HEK293 (cell line): ENCODE data around the gene CNP.

Experiments
- EGR2 ChIP-seq: fragments of 450-650 bp; formaldehyde crosslinking; IDR thresholded peaks from 2 replicates; pipeline ENCODE4 v1.5.1; 2016; ENCODE audit warnings: low read depth, missing biosample characterization, missing genetic modification characterization
- KLF10 ChIP-seq: fragments of 450-650 bp; IDR thresholded peaks from 2 replicates; pipeline ENCODE4 v1.5.1; 2018; ENCODE audit warnings: missing biosample characterization, mild to moderate bottlenecking, missing genetic modification characterization
- MEIS1 ChIP-seq: sonication (generic); formaldehyde crosslinking; IDR thresholded peaks from 2 replicates; pipeline ENCODE4 v1.8.1; 2022; ENCODE audit warnings: missing genetic modification reagents, mild to moderate bottlenecking, borderline replicate concordance
- PATZ1 ChIP-seq: fragments of 450-650 bp; formaldehyde crosslinking; IDR thresholded peaks from 2 replicates; pipeline ENCODE4 v1.5.1; 2016; ENCODE audit warnings: missing biosample characterization, missing genetic modification characterization
- PRDM4 ChIP-seq: fragments of 450-650 bp; formaldehyde crosslinking; IDR thresholded peaks from 2 replicates; pipeline ENCODE4 v1.5.1; 2017; ENCODE audit warnings: missing biosample characterization, missing genetic modification characterization
- SP7 ChIP-seq: fragments of 450-650 bp; formaldehyde crosslinking; IDR thresholded peaks from 2 replicates; pipeline ENCODE4 v1.5.1; 2016; ENCODE audit warnings: missing biosample characterization, missing genetic modification characterization
- ZBTB1 ChIP-seq: fragments of 450-650 bp; formaldehyde crosslinking; IDR thresholded peaks from 2 replicates; pipeline ENCODE4 v1.5.1; 2016; ENCODE audit warnings: missing biosample characterization, missing genetic modification characterization
- ZBTB17 ChIP-seq: fragments of 450-650 bp; formaldehyde crosslinking; IDR thresholded peaks from 2 replicates; pipeline ENCODE4 v1.5.1; 2016; ENCODE audit warnings: missing biosample characterization, missing genetic modification characterization
- ZBTB49 ChIP-seq: fragments of 450-650 bp; formaldehyde crosslinking; IDR thresholded peaks from 2 replicates; pipeline ENCODE4 v1.5.1; 2016; ENCODE audit warnings: missing biosample characterization, missing genetic modification characterization, low read depth
- ZFP37 ChIP-seq: fragments of 450-650 bp; formaldehyde crosslinking; IDR thresholded peaks from 2 replicates; pipeline ENCODE4 v1.5.1; 2016; ENCODE audit warnings: missing biosample characterization, missing genetic modification characterization
- ZNF157 ChIP-seq: fragments of 450-650 bp; formaldehyde crosslinking; IDR thresholded peaks from 2 replicates; pipeline ENCODE4 v1.5.1; 2016; ENCODE audit warnings: missing biosample characterization, missing genetic modification characterization
- ZNF184 ChIP-seq: fragments of 450-650 bp; IDR thresholded peaks from 2 replicates; pipeline ENCODE4 v1.5.1; 2018; ENCODE audit warnings: missing biosample characterization, mild to moderate bottlenecking, missing genetic modification characterization
- ZNF302 ChIP-seq: fragments of 450-650 bp; formaldehyde crosslinking; IDR thresholded peaks from 2 replicates; pipeline ENCODE4 v1.5.1; 2016; ENCODE audit warnings: missing biosample characterization, missing genetic modification characterization, low read depth
- ZNF324 ChIP-seq: fragments of 450-650 bp; formaldehyde crosslinking; IDR thresholded peaks from 2 replicates; pipeline ENCODE4 v1.5.1; 2016; ENCODE audit warnings: missing biosample characterization, missing genetic modification characterization
- ZNF416 ChIP-seq: fragments of 450-650 bp; formaldehyde crosslinking; IDR thresholded peaks from 2 replicates; pipeline ENCODE4 v1.5.1; 2016; ENCODE audit warnings: missing biosample characterization, missing genetic modification characterization
- ZNF423 ChIP-seq: fragments of 450-650 bp; formaldehyde crosslinking; IDR thresholded peaks from 2 replicates; pipeline ENCODE4 v1.5.1; 2016; ENCODE audit warnings: missing biosample characterization, missing genetic modification characterization
- ZNF426 ChIP-seq: fragments of 450-650 bp; formaldehyde crosslinking; IDR thresholded peaks from 2 replicates; pipeline ENCODE4 v1.5.1; 2017; ENCODE audit warnings: missing biosample characterization, missing genetic modification characterization, mild to moderate bottlenecking, inconsistent platforms, moderate library complexity
- ZNF626 ChIP-seq: fragments of 450-650 bp; sonication (Bioruptor Pico); formaldehyde crosslinking; IDR thresholded peaks from 2 replicates; pipeline ENCODE4 v1.5.1; 2018; ENCODE audit warnings: missing biosample characterization, missing genetic modification characterization, inconsistent platforms
- ZNF677 ChIP-seq: fragments of 450-650 bp; IDR thresholded peaks from 2 replicates; pipeline ENCODE4 v1.5.0; 2018; ENCODE audit warnings: missing biosample characterization, mild to moderate bottlenecking, missing genetic modification characterization, moderate library complexity
- ZNF76 ChIP-seq: fragments of 450-650 bp; formaldehyde crosslinking; IDR thresholded peaks from 2 replicates; pipeline ENCODE4; 2016; ENCODE audit warnings: low read depth, missing biosample characterization, missing genetic modification characterization, borderline replicate concordance
- ZNF785 ChIP-seq: fragments of 450-650 bp; formaldehyde crosslinking; IDR thresholded peaks from 2 replicates; pipeline ENCODE4 v1.5.1; 2016; ENCODE audit warnings: missing biosample characterization, missing genetic modification characterization
- ZNF792 ChIP-seq: fragments of 450-650 bp; formaldehyde crosslinking; IDR thresholded peaks from 2 replicates; pipeline ENCODE4 v1.5.1; 2016; ENCODE audit warnings: missing biosample characterization, missing genetic modification characterization
- ZNF830 ChIP-seq: fragments of 450-650 bp; IDR thresholded peaks from 2 replicates; pipeline ENCODE4 v1.5.0; 2018; ENCODE audit warnings: missing biosample characterization, missing genetic modification characterization, low read depth, mild to moderate bottlenecking, moderate library complexity
- ZSCAN18 ChIP-seq: fragments of 450-650 bp; formaldehyde crosslinking; IDR thresholded peaks from 2 replicates; pipeline ENCODE4 v1.5.1; 2016; ENCODE audit warnings: missing biosample characterization, missing genetic modification characterization
- ZSCAN30 ChIP-seq: fragments of 450-650 bp; IDR thresholded peaks from 2 replicates; pipeline ENCODE4 v1.5.1; 2018; ENCODE audit warnings: missing biosample characterization, mild to moderate bottlenecking, missing genetic modification characterization, moderate library complexity
- ZSCAN4 ChIP-seq: fragments of 450-650 bp; formaldehyde crosslinking; IDR thresholded peaks from 2 replicates; pipeline ENCODE4 v1.5.1; 2017; ENCODE audit warnings: missing biosample characterization, missing genetic modification characterization
- TF ChIP-seq, protein P1 (sequence below): fragments of 450-650 bp; formaldehyde crosslinking; IDR thresholded peaks from 2 replicates; pipeline ENCODE4 v1.5.1; 2017; ENCODE audit warnings: missing biosample characterization, missing genetic modification characterization
- TF ChIP-seq, protein P2 (sequence below): fragments of 450-650 bp; formaldehyde crosslinking; IDR thresholded peaks from 2 replicates; pipeline ENCODE4 v1.5.1; 2016; ENCODE audit warnings: missing biosample characterization, missing genetic modification characterization

Gene CNP

DNA sequence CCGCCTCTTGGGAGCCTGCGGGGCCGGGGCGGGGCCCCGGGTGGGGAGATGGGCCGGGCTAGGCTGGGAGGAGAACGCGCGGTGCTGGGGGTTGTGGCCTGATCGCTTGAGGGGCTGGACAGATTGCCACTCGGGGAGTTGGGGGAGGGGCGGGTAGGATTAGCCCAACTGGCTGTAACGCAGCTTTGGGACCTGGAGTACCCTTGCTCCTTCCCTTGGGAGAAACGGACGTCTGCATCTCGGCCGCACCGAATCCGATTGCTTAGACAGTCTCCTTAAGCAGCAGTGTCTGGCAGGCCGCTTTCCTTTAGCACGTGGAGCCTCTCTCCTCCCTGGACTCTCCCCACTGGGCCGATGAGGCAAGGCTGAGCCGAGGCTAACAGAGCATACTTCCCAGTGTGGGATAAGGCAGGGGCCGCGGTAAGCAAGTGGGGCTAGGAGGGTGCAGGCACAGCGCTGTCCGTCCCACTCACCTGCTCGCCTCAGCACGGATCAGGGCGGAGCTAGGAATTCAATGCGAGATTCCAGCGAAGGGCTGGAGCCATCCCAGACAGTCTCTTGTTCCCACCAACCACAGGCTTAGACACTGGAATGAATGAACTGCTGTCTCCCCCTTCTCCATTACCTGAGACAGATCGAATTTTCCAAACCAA lies 47.3 kb upstream of the CNP start (continued):
- no peak for TF ChIP-seq ZNF785 (tag by site-specific recombination)
- TF ChIP-seq PATZ1 (tag by site-specific recombination) = peak; percentile 66
- no peak for TF ChIP-seq ZNF76 (tag by site-specific recombination)
- TF ChIP-seq ZBTB17 (tag by site-specific recombination) = peak; percentile 40
- TF ChIP-seq MEIS1 = no peak
- no peak for TF ChIP-seq ZBTB1 (tag by site-specific recombination)
- TF ChIP-seq ZNF423 (tag by site-specific recombination) = no peak
- no peak for TF ChIP-seq ZSCAN4
- TF ChIP-seq, protein P1, sequence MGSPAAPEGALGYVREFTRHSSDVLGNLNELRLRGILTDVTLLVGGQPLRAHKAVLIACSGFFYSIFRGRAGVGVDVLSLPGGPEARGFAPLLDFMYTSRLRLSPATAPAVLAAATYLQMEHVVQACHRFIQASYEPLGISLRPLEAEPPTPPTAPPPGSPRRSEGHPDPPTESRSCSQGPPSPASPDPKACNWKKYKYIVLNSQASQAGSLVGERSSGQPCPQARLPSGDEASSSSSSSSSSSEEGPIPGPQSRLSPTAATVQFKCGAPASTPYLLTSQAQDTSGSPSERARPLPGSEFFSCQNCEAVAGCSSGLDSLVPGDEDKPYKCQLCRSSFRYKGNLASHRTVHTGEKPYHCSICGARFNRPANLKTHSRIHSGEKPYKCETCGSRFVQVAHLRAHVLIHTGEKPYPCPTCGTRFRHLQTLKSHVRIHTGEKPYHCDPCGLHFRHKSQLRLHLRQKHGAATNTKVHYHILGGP = no peak
- no peak for TF ChIP-seq ZNF324 (tag by site-specific recombination)
- TF ChIP-seq ZNF157 (tag by site-specific recombination) = no peak
- no peak for TF ChIP-seq ZFP37 (tag by site-specific recombination)
- TF ChIP-seq ZNF302 (tag by site-specific recombination) = no peak
- no peak for TF ChIP-seq KLF10 (tag by site-specific recombination)
- no peak for TF ChIP-seq ZNF830 (tag by site-specific recombination)
- no peak for TF ChIP-seq ZNF416 (tag by site-specific recombination)
- TF ChIP-seq PRDM4 (tag by site-specific recombination) = no peak
- TF ChIP-seq ZNF792 (tag by site-specific recombination) = no peak
- TF ChIP-seq, protein P2, sequence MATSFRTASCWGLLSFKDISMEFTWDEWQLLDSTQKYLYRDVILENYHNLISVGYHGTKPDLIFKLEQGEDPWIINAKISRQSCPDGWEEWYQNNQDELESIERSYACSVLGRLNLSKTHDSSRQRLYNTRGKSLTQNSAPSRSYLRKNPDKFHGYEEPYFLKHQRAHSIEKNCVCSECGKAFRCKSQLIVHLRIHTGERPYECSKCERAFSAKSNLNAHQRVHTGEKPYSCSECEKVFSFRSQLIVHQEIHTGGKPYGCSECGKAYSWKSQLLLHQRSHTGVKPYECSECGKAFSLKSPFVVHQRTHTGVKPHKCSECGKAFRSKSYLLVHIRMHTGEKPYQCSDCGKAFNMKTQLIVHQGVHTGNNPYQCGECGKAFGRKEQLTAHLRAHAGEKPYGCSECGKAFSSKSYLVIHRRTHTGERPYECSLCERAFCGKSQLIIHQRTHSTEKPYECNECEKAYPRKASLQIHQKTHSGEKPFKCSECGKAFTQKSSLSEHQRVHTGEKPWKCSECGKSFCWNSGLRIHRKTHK (tag by site-specific recombination) = no peak
- TF ChIP-seq ZNF677 = no peak
- TF ChIP-seq ZNF184 (tag by site-specific recombination) = no peak
- TF ChIP-seq ZNF626 (tag by site-specific recombination) = no peak
- TF ChIP-seq ZBTB49 = no peak
- no peak for TF ChIP-seq SP7 (tag by site-specific recombination)
- TF ChIP-seq EGR2 (tag by site-specific recombination) = no peak
- no peak for TF ChIP-seq ZNF426 (tag by site-specific recombination)
- TF ChIP-seq ZSCAN18 = no peak
- TF ChIP-seq ZSCAN30 = 0 out of 2 replicates have a peak, but pooled peaks have one; percentile 10
